Nephron progenitor cell (in vitro differentiated cells): ENCODE measurements around the gene TBCK.

Experiments
- DNase-seq: peaks from one replicate; pipeline ENCODE4 v3.0.0; 2021
- H3K27ac Mint-ChIP-seq: 2 replicates; pipeline ENCODE4 v1.8.0; 2021; ENCODE audit warnings: mild to moderate bottlenecking, moderate library complexity, mixed read lengths
- H3K27me3 Mint-ChIP-seq: 2 replicates; pipeline ENCODE4 v1.8.0; 2021; ENCODE audit warnings: mild to moderate bottlenecking, low read depth, mixed read lengths; ENCODE audit not compliant: poor library complexity
- H3K36me3 Mint-ChIP-seq: 2 replicates; pipeline ENCODE4 v1.8.0; 2021; ENCODE audit warnings: low read depth, mixed read lengths
- H3K4me1 Mint-ChIP-seq: 2 replicates; pipeline ENCODE4 v1.8.0; 2021; ENCODE audit warnings: mixed read lengths
- H3K4me3 Mint-ChIP-seq: 2 replicates; pipeline ENCODE4 v1.8.0; 2021; ENCODE audit warnings: mild to moderate bottlenecking, moderate library complexity, mixed read lengths
- H3K9me3 Mint-ChIP-seq: 2 replicates; pipeline ENCODE4 v1.8.0; 2021; ENCODE audit warnings: mild to moderate bottlenecking, moderate library complexity, mixed read lengths
- TF ChIP-seq, protein P1 (sequence below): fragments of 200-600 bp; sonication (generic); IDR thresholded peaks from 2 replicates; pipeline ENCODE4 v1.5.0; 2021; ENCODE audit warnings: antibody characterized with exemption

Gene TBCK

DNA sequence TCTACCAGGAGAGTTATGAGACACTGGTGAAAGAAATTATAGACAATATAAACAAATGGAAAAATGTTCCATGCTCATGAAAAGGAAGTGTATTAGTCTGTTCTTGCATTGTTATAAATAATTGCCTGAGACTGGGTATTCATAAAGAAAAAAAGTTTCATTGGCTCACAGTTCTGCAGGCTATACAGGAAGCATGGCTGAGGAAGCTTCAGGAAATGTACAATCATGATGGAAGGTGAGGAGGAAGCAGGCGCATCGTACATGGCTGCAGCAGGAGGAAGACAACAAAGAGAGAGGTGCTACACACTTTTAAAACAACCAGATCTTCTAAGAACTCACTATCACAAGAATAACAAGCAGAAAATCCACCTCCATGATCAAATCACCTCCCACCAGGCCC is 236.4 kb downstream of the TBCK start:
- Mint-ChIP-seq H3K9me3 (peaks cover 79% of the 10 kb centered on the region), H3K4me3 (no peak overlapping the region), H3K27me3 (no peaks in the 10 kb centered on the region), H3K4me1 (no peaks in the 10 kb centered on the region), H3K36me3 (peaks cover 95% of the 10 kb centered on the region), H3K27ac (no peak overlapping the region)
- TF ChIP-seq, protein P1, sequence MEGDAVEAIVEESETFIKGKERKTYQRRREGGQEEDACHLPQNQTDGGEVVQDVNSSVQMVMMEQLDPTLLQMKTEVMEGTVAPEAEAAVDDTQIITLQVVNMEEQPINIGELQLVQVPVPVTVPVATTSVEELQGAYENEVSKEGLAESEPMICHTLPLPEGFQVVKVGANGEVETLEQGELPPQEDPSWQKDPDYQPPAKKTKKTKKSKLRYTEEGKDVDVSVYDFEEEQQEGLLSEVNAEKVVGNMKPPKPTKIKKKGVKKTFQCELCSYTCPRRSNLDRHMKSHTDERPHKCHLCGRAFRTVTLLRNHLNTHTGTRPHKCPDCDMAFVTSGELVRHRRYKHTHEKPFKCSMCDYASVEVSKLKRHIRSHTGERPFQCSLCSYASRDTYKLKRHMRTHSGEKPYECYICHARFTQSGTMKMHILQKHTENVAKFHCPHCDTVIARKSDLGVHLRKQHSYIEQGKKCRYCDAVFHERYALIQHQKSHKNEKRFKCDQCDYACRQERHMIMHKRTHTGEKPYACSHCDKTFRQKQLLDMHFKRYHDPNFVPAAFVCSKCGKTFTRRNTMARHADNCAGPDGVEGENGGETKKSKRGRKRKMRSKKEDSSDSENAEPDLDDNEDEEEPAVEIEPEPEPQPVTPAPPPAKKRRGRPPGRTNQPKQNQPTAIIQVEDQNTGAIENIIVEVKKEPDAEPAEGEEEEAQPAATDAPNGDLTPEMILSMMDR = no peak
- DNase-seq = no peak

DNA sequence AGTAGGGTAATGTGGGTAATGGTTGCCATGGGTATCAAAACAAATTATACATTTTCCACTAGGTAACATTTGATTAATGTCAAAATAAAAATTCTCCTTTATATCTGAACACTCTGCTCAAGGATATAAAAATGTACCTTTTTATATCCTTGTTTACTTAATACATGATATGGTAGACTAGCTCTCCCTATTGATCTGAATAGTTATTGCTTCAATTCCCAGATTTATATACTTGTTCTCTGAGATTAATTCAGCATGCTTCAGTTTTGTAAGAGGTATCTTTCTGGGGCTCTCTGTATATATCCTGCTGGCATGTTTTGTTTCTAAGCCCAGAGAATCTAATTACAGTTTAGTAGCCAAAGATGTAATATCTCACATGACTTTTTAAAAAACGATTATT is 251.0 kb downstream of the TBCK start:
- TF ChIP-seq, protein P1 = no peak
- DNase-seq = no peak
- Mint-ChIP-seq H3K4me1 (no peaks in the 10 kb centered on the region), H3K27ac (no peak overlapping the region), H3K4me3 (no peak overlapping the region), H3K27me3 (no peaks in the 10 kb centered on the region), H3K36me3 (peaks cover 11% of the 10 kb centered on the region), H3K9me3 (peaks cover 19% of the 10 kb centered on the region)

DNA sequence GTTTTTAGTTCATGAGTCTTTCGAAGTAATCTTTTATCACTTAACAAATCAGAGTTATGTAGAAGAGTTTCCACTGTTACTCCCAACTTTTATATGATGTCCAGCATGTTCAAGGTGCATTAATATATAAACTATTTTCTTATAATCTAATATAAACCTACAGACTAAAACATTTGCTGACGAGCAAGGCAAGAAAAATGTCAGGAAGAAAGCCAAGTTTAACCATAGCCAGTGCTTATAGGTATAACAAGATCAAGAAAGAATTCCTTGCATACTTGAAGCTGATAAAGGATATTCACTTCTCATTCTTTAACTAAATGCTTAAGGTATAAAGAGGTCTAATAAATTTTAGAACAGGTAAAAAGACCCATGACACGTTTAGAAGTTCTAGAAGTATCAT is 253.0 kb downstream of the TBCK start:
- Mint-ChIP-seq H3K9me3 (no peaks in the 10 kb centered on the region), H3K4me1 (no peaks in the 10 kb centered on the region), H3K27ac (no peak overlapping the region), H3K27me3 (no peaks in the 10 kb centered on the region), H3K4me3 (no peak overlapping the region), H3K36me3 (peaks cover 4% of the 10 kb centered on the region)
- no peak for DNase-seq
- TF ChIP-seq, protein P1 = no peak

DNA sequence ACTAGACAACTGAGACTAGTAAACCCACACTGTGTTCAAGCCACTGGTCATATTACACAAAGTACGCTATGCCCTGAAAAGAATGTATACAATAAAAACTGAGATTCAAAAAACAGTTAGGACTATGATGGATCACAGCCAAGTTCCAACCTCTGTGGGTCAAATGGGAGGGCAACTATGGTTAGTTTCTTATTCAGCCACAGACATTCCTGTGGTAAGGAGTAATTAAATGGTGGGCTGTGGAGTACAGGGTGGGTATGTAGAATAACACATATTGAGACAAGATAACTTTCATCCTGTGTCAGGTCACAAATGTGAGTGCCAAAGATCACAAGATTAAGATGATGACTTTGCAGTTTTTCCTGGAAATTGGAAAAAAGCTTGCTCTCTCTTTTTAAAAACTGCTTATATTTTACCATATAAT is 253.5 kb downstream of the TBCK start:
- Mint-ChIP-seq H3K27ac (no peak overlapping the region), H3K4me1 (no peaks in the 10 kb centered on the region), H3K27me3 (no peaks in the 10 kb centered on the region), H3K4me3 (no peak overlapping the region), H3K36me3 (peaks cover 4% of the 10 kb centered on the region), H3K9me3 (no peaks in the 10 kb centered on the region)
- DNase-seq = no peak
- TF ChIP-seq, protein P1 = no peak

DNA sequence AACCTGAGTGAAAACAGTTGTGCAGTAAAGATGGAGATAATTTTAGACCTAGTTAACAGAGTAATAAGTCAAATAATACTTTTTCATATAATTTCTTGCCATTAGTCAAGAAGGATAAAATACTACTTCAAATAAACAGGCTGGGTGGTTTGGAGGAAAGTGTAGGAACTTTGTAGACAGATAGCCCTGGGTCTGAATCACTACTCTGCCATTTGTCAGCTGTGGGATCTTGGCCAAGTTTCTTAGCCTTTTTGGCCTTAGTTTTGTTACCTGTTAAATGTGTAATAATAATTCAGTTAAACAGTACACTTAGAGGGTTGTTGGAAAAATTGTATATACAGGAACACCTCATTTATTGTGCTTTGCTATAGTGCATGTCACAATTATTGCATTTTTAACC is 257.1 kb downstream of the TBCK start:
- Mint-ChIP-seq H3K27ac (no peak overlapping the region), H3K4me1 (no peaks in the 10 kb centered on the region), H3K4me3 (no peak overlapping the region), H3K36me3 (peaks cover 4% of the 10 kb centered on the region), H3K27me3 (no peaks in the 10 kb centered on the region), H3K9me3 (no peaks in the 10 kb centered on the region)
- TF ChIP-seq, protein P1 = no peak
- DNase-seq = no peak

DNA sequence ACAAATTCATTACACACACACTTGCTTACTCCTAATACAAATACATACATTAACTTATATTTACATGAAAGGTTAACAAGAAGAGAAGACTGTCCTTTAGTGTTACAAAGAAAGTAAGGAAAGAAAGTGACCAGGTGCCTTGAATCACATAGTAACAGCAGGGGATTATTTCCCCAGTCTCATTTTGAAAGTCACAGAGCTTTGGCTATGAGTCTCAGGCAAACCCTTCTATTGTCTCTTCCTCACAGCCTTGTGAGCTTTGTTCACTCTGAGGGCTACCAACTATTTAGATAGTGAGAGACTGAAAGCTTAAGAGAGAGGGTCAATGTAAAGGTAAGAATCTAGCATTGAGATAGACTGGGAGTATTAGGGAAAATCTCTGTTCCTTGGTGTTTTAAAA is 259.1 kb downstream of the TBCK start:
- Mint-ChIP-seq H3K27me3 (no peaks in the 10 kb centered on the region), H3K36me3 (peaks cover 4% of the 10 kb centered on the region), H3K4me1 (no peaks in the 10 kb centered on the region), H3K27ac (no peak overlapping the region), H3K4me3 (no peak overlapping the region), H3K9me3 (no peaks in the 10 kb centered on the region)
- TF ChIP-seq, protein P1 = no peak
- no peak for DNase-seq
